NCI-H1436 (cell line): ENCODE results near the gene PRM2.
"Not testable (repeated sequence)": the region's sequence is repeated elsewhere in the genome, so short reads cannot be mapped to it uniquely, and the experiment has no call there.

ENCODE experiments used
- DNase-seq: peaks from one replicate; lab custom pipeline; 2025; lab: John Stamatoyannopoulos, UW

Gene PRM2

GRCh38 chr16:11289696-11290095 is 13.4 kb upstream of the PRM2 start:
- not testable (repeated sequence) for DNase-seq

- DNase-seq = no peak
These were observed 12.9 kb upstream of the PRM2 start for GRCh38 chr16:11289202-11289601.

- no peak for DNase-seq
These were observed 9.6 kb upstream of the PRM2 start for GRCh38 chr16:11285842-11286241.

GRCh38 chr16:11283820-11284248 is 7.6 kb upstream of the PRM2 start:
- DNase-seq = no peak

- DNase-seq = no peak
These were observed 4.6 kb upstream of the PRM2 start, which contains the start of gene PRM1 for GRCh38 chr16:11280616-11281522. TSS of gene PRM1 (minus strand) at chr16:11281330. CDS start at chr16:11281238, 92 bp downstream.

- DNase-seq = no peak
These were observed 2.7 kb upstream of the PRM2 start for GRCh38 chr16:11278681-11279628.

GRCh38 chr16:11277607-11278337 is 1.5 kb upstream of the PRM2 start:
- DNase-seq = no peak

- DNase-seq = no peak
These were observed 765 bp upstream of the PRM2 start for GRCh38 chr16:11276896-11277593.

- DNase-seq = no peak
These were observed 1.3 kb downstream of the PRM2 start for GRCh38 chr16:11274964-11275363.

- no peak for DNase-seq
These were observed 2.5 kb downstream of the PRM2 start for GRCh38 chr16:11273721-11274324.

- DNase-seq = no peak
These were observed 3.2 kb downstream of the PRM2 start, which contains the start of gene PRM3 for GRCh38 chr16:11272921-11273720. TSS of gene PRM3 (minus strand) at chr16:11273629. CDS start at chr16:11273595, 34 bp downstream.

GRCh38 chr16:11272484-11272883 is 3.8 kb downstream of the PRM2 start:
- DNase-seq = no peak

GRCh38 chr16:11271610-11272009 is 4.7 kb downstream of the PRM2 start:
- DNase-seq = no peak

- no peak for DNase-seq
These were observed 5.6 kb downstream of the PRM2 start for GRCh38 chr16:11270602-11271162.

- no peak for DNase-seq
These were observed 7.3 kb downstream of the PRM2 start, which contains the start of gene TNP2 for GRCh38 chr16:11268921-11269375. TSS of gene TNP2 (minus strand) at chr16:11269325. CDS start at chr16:11269262, 63 bp downstream.

- DNase-seq = no peak
These were observed 11.2 kb downstream of the PRM2 start for GRCh38 chr16:11265124-11265523.

GRCh38 chr16:11264155-11264832 is 12.0 kb downstream of the PRM2 start:
- DNase-seq = no peak

GRCh38 chr16:11263737-11264136 is 12.5 kb downstream of the PRM2 start:
- DNase-seq = no peak

GRCh38 chr16:11262915-11263314 is 13.4 kb downstream of the PRM2 start:
- DNase-seq = no peak
